ENCODE results near the gene SLC9A3. TPM values are rescaled to one million over a fixed set of nuclear protein-coding genes. Genes with fewer than 3 reads are reported as not detected.

SLC9A3 gene
- total and polyA plus RNA-seq, 4 experiments from 2014 or later, result 2.2 to 3.1 (median 2.8) TPM

DNA sequence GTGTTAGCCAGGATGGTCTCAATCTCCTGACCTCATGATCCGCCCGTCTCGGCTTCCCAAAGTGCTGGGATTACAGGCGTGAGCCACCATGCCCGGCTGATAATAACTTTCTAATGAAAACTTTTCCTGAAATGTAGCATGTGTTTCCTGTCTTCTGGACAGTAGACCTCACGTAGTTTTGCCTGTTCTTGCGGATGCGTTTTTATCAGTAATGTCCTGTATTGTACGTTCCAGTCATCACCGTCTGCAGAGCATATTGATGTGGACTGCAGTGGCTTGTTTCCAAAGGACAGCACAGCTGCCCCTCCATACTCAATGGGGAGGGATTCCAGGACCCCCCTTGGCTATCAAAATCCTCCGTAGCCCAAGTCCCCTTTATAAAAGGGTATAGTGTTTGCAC lies 68.4 kb downstream of the SLC9A3 start:
- CTCF ChIA-PET (ENCODE audit: partially characterized antibody), result interaction anchor here (1.0 kb wide), 1 partner anchor 9 kb away, joined by 3 read pairs; no protein-coding TSS in a partner anchor
- intact Hi-C loops (cut with micrococcal nuclease), result no loop called here
- Mint-ChIP-seq H3K27ac (no peak overlapping the region), H3K36me3 (peaks cover 77 to 86% of the 10 kb centered on the region in 2 donors), H3K9me3 (peaks cover 4 to 21% (median 15%) of the 10 kb centered on the region in 8 donors), H3K27me3 (no peaks in the 10 kb centered on the region), H3K4me3 (no peak overlapping the region), H3K4me1 (peaks cover 26 to 51% (median 29%) of the 10 kb centered on the region in 4 donors)
- Histone ChIP-seq H3K4me1 (ENCODE audit: insufficient read depth, low read length) (peaks cover 20% of the 10 kb centered on the region), H3K36me3 (ENCODE audit: insufficient read depth, low read length) (peaks cover 78% of the 10 kb centered on the region), H3K9me3 (ENCODE audit: control insufficient read depth in 1 of 2, low read length in 2 of 2) (peaks cover 0 to 11% of the 10 kb centered on the region in 2 donors), H3K4me3 (ENCODE audit: low read length in 2 of 2) (no peak overlapping the region), H3K27ac (ENCODE audit: low read depth, low read length) (no peak overlapping the region), H3K27me3 (ENCODE audit: insufficient read depth, low read length) (no peaks in the 10 kb centered on the region)
- no peak for DNase-seq
- POLR2A ChIA-PET (ENCODE audit: partially characterized antibody), result no interaction called here

DNA sequence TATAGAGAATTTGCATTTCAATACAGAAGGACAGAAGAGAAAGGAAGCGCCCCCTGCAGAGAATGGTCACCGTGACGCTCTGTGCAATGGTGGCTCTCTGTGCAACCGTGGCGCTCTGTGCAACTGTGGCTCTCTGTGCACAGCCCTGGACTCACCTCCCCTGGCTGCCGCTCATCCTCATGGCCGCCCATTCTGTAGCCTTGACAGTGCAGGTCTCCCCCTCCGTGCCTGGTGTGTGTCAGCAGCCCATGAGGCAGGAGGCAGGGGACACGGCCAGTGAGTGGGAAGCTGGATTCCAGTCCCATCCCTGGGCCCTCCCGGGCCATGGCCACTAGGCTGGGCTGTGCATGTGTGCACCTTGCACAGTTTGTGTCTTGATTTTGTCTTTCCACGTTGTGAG lies 69.3 kb downstream of the SLC9A3 start:
- Histone ChIP-seq H3K36me3 (ENCODE audit: insufficient read depth, low read length) (peaks cover 75% of the 10 kb centered on the region), H3K9me3 (ENCODE audit: control insufficient read depth in 1 of 2, low read length in 2 of 2) (peaks cover 0 to 11% of the 10 kb centered on the region in 2 donors), H3K4me3 (ENCODE audit: low read length in 2 of 2) (no peak overlapping the region), H3K4me1 (ENCODE audit: insufficient read depth, low read length) (peaks cover 20% of the 10 kb centered on the region), H3K27me3 (ENCODE audit: insufficient read depth, low read length) (no peaks in the 10 kb centered on the region), H3K27ac (ENCODE audit: low read depth, low read length) (no peak overlapping the region)
- ChIA-PET CTCF (ENCODE audit: partially characterized antibody) (interaction anchor here (1.0 kb wide), 1 partner anchor 9 kb away, joined by 3 read pairs; no protein-coding TSS in a partner anchor), POLR2A (ENCODE audit: partially characterized antibody) (no interaction called here)
- Mint-ChIP-seq H3K9me3 (peaks cover 4 to 27% (median 16%) of the 10 kb centered on the region in 8 donors), H3K27me3 (no peaks in the 10 kb centered on the region), H3K36me3 (peaks cover 79 to 84% of the 10 kb centered on the region in 2 donors), H3K27ac (peak overlapping the region in 1 of 7 donors; percentile 8), H3K4me1 (peaks cover 30 to 50% (median 34%) of the 10 kb centered on the region in 4 donors), H3K4me3 (peak overlapping the region in 1 of 8 donors; percentile 17)
- DNase-seq, result no peak
- intact Hi-C loops (cut with micrococcal nuclease), result no loop called here

DNA sequence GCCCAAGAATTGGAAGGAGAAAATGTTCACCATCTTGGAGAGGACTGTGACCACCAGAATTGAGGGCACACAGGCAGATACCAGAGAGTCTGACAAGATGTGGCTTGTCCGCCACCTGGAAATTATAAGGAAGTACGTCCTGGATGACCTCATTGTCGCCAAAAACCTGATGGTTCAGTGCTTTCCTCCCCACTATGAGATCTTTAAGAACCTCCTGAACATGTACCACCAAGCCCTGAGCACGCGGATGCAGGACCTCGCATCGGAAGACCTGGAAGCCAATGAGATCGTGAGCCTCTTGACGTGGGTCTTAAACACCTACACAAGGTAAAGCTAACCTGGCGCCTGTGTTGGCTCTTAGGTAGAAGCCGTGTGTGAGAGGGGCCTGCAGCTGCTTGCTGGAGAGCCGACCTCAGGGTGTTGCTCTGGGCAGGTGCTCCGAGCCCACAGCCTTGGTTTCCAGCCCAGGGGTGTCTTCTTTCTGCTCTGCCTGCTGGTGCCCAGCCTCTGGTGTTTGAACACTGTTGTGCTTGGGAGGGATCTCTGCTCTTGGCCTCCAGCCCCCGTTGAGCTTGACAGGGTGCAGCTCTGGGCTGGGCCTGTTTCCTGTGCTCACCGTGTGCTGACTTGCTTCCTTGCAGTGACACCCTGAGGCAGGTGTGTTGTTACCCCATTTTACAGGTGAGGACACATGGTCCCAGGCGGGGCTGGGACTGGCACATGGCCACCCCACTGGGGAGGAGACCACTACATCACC lies 70.3 kb downstream of the SLC9A3 start:
- CTCF ChIA-PET (ENCODE audit: partially characterized antibody), result interaction anchor here (0.9 to 1.0 kb wide), 2 partner anchors 10 to 265 kb away, joined by 3 to 4 read pairs; no protein-coding TSS in a partner anchor
- H3K9me3 ChIP-seq (ENCODE audit: control insufficient read depth in 1 of 2, low read length in 2 of 2), result peaks cover 0 to 11% of the 10 kb centered on the region in 2 donors
- H3K9me3 Mint-ChIP-seq, result peaks cover 4 to 27% (median 16%) of the 10 kb centered on the region in 8 donors
- no peaks in the 10 kb centered on the region for H3K27me3 ChIP-seq (ENCODE audit: insufficient read depth, low read length)
- POLR2A ChIA-PET (ENCODE audit: partially characterized antibody), result interaction anchor here (1.6 kb wide), 1 partner anchor 11 kb away, joined by 4 read pairs; no protein-coding TSS in a partner anchor
- H3K4me1 Mint-ChIP-seq, result peaks cover 31 to 48% (median 37%) of the 10 kb centered on the region in 4 donors
- H3K27ac ChIP-seq (ENCODE audit: low read depth, low read length), result no peak overlapping the region
- H3K36me3 ChIP-seq (ENCODE audit: insufficient read depth, low read length), result peaks cover 74% of the 10 kb centered on the region
- no peak for DNase-seq
- peaks cover 20% of the 10 kb centered on the region for H3K4me1 ChIP-seq (ENCODE audit: insufficient read depth, low read length)
- H3K4me3 ChIP-seq (ENCODE audit: low read length in 2 of 2), result no peak overlapping the region
- H3K27ac Mint-ChIP-seq, result peak overlapping the region in 6 of 7 donors; percentile 23 to 89 (median 52)
- H3K4me3 Mint-ChIP-seq, result peak overlapping the region in 4 of 8 donors; percentile 43 to 65 (median 58)
- no peaks in the 10 kb centered on the region for H3K27me3 Mint-ChIP-seq
- H3K36me3 Mint-ChIP-seq, result peaks cover 81 to 84% of the 10 kb centered on the region in 2 donors
- intact Hi-C loops (cut with micrococcal nuclease), result no loop called here

DNA sequence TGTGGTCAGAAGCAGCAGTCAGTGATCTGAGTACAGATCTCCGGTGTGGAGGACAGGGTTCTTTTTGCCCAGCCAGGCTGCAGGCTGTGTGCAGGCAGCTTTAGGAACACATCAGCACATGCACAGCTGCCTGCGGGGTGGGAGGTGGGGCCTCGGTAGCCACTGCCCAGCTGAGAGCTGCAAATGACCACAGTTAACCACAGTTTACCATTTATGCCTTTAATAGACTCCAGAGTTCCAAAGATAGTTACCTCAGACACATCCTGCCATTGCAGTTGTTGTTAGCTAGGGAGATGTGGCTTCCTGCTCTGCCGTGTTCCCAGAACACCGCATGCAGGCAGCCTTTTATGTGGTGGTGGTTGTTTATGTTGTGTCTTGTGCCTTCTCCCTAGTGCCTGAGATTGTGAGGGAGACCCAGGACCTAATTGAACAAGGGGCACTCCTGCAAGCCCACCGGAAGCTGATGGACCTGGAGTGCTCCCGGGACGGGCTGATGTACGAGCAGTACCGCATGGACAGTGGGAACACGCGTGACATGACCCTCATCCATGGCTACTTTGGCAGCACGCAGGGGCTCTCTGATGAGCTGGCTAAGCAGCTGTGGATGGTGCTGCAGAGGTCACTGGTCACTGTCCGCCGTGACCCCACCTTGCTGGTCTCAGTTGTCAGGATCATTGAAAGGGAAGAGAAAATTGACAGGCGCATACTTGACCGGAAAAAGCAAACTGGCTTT lies 71.1 kb downstream of the SLC9A3 start:
- no peaks in the 10 kb centered on the region for H3K27me3 Mint-ChIP-seq
- peak overlapping the region in 6 of 7 donors; percentile 52 to 87 (median 72) for H3K27ac Mint-ChIP-seq
- no peak overlapping the region for H3K27ac ChIP-seq (ENCODE audit: low read depth, low read length)
- no peak for DNase-seq
- ChIA-PET POLR2A (ENCODE audit: partially characterized antibody) (interaction anchor here (1.1 to 1.6 kb wide), 2 partner anchors 10 to 11 kb away, joined by 3 to 4 read pairs; no protein-coding TSS in a partner anchor), CTCF (ENCODE audit: partially characterized antibody) (interaction anchor here (0.9 to 1.0 kb wide), 2 partner anchors 9 to 265 kb away, joined by 3 to 4 read pairs; no protein-coding TSS in a partner anchor)
- H3K36me3 ChIP-seq (ENCODE audit: insufficient read depth, low read length), result peaks cover 74% of the 10 kb centered on the region
- no peak overlapping the region for H3K4me3 ChIP-seq (ENCODE audit: low read length in 2 of 2)
- no peaks in the 10 kb centered on the region for H3K27me3 ChIP-seq (ENCODE audit: insufficient read depth, low read length)
- peaks cover 83 to 84% of the 10 kb centered on the region in 2 donors for H3K36me3 Mint-ChIP-seq
- peaks cover 27 to 41% (median 36%) of the 10 kb centered on the region in 4 donors for H3K4me1 Mint-ChIP-seq
- H3K9me3 ChIP-seq (ENCODE audit: control insufficient read depth in 1 of 2, low read length in 2 of 2), result peaks cover 0 to 11% of the 10 kb centered on the region in 2 donors
- peak overlapping the region in 2 of 8 donors; percentile 46 to 53 for H3K4me3 Mint-ChIP-seq
- intact Hi-C loops (cut with micrococcal nuclease), result no loop called here
- H3K4me1 ChIP-seq (ENCODE audit: insufficient read depth, low read length), result peaks cover 20% of the 10 kb centered on the region
- peaks cover 4 to 27% (median 16%) of the 10 kb centered on the region in 8 donors for H3K9me3 Mint-ChIP-seq

DNA sequence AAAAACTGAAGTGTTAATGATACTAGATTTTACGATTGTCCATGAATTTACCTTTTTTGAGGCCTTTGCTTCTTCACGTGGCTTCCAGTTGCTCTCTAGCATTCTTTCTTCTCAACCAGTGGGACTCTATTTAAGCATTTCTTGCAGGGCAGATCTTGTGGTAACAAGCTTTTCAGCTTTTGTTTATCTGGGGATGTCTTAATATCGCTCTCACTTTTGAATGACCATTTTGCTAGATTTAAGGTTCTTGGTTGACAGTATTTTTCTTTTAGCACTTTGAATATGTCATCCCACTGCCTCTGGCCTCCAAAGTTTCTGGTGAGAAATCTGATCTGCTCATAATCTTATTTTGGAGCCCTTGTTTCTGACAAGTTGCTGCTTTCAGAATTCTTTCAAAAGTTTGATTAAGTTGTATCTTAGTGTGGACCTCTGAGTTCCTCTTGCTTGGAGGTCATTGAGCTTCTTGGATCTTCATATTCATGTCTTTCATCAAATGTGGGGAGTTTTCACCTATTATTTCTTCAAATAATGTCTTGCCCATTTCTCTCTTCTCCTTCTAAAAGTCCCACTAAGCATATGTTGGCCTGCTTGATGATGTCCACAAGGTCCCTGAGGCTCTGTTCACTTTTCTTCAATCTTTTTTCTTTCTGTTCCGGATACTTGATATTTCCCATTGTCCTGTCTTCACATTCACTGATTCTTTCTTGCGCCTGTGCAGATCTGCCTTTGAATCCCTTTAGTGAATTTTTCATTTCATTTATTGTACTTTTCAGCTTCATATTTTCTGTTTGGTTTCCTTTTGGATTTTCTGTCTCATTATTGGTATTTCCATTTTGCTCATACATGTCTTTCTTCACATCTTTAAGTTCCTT lies 72.4 kb downstream of the SLC9A3 start:
- POLR2A ChIA-PET (ENCODE audit: partially characterized antibody), result interaction anchor here (1.1 kb wide), 1 partner anchor 12 kb away, joined by 3 read pairs; no protein-coding TSS in a partner anchor
- Mint-ChIP-seq H3K9me3 (peaks cover 4 to 27% (median 16%) of the 10 kb centered on the region in 8 donors), H3K27ac (peak overlapping the region in 4 of 7 donors; percentile 25 to 87 (median 55)), H3K27me3 (no peaks in the 10 kb centered on the region), H3K36me3 (peaks cover 84 to 89% of the 10 kb centered on the region in 2 donors), H3K4me1 (peaks cover 27 to 40% (median 36%) of the 10 kb centered on the region in 4 donors), H3K4me3 (peak overlapping the region in 2 of 8 donors; percentile 9 to 47)
- DNase-seq, result no peak
- peaks cover 0 to 11% of the 10 kb centered on the region in 2 donors for H3K9me3 ChIP-seq (ENCODE audit: control insufficient read depth in 1 of 2, low read length in 2 of 2)
- peaks cover 20% of the 10 kb centered on the region for H3K4me1 ChIP-seq (ENCODE audit: insufficient read depth, low read length)
- no peak overlapping the region for H3K4me3 ChIP-seq (ENCODE audit: low read length in 2 of 2)
- no peaks in the 10 kb centered on the region for H3K27me3 ChIP-seq (ENCODE audit: insufficient read depth, low read length)
- intact Hi-C loops (cut with micrococcal nuclease), result no loop called here
- no peak overlapping the region for H3K27ac ChIP-seq (ENCODE audit: low read depth, low read length)
- H3K36me3 ChIP-seq (ENCODE audit: insufficient read depth, low read length), result peaks cover 75% of the 10 kb centered on the region
- CTCF ChIA-PET (ENCODE audit: partially characterized antibody), result no interaction called here

DNA sequence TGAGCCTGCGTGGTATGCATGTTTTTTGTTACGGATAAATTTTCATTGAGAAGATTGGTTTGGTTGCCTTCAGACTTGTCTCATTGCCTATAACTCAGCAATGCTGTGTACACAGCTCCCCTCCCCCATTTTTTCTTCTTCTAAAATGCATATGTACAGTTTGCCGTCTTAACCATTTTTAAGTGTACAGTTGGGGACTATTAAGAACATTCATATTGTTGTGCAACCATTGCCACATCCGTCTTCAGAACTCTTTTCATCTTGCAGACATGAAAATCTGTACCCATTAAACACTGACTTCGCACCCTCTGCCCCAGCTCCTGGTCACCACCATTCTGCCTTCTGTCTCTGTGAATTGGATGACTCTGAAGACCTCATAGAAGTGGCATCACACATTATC lies 75.1 kb downstream of the SLC9A3 start:
- H3K9me3 ChIP-seq (ENCODE audit: control insufficient read depth in 1 of 2, low read length in 2 of 2), result peaks cover 0 to 11% of the 10 kb centered on the region in 2 donors
- peak overlapping the region in 1 of 7 donors; percentile 58 for H3K27ac Mint-ChIP-seq
- H3K4me1 Mint-ChIP-seq, result peaks cover 36 to 54% (median 46%) of the 10 kb centered on the region in 4 donors
- DNase-seq, result no peak
- peaks cover 4 to 27% (median 16%) of the 10 kb centered on the region in 8 donors for H3K9me3 Mint-ChIP-seq
- no peak overlapping the region for H3K4me3 ChIP-seq (ENCODE audit: low read length in 2 of 2)
- no peaks in the 10 kb centered on the region for H3K27me3 Mint-ChIP-seq
- no peaks in the 10 kb centered on the region for H3K27me3 ChIP-seq (ENCODE audit: insufficient read depth, low read length)
- peaks cover 74 to 83% of the 10 kb centered on the region in 2 donors for H3K36me3 Mint-ChIP-seq
- H3K27ac ChIP-seq (ENCODE audit: low read depth, low read length), result no peak overlapping the region
- peaks cover 72% of the 10 kb centered on the region for H3K36me3 ChIP-seq (ENCODE audit: insufficient read depth, low read length)
- ChIA-PET CTCF (ENCODE audit: partially characterized antibody) (no interaction called here), POLR2A (ENCODE audit: partially characterized antibody) (interaction anchor here (0.5 to 1.0 kb wide), 2 partner anchors 15 to 548 kb away, joined by 4 read pairs; no protein-coding TSS in a partner anchor)
- intact Hi-C loops (cut with micrococcal nuclease), result loop anchor here (10.0 kb wide), 1 partner anchor 234 kb away; the partner anchor contains the start of genes CCDC127 and SDHA
- peaks cover 32% of the 10 kb centered on the region for H3K4me1 ChIP-seq (ENCODE audit: insufficient read depth, low read length)
- no peak overlapping the region for H3K4me3 Mint-ChIP-seq
